Thoracic aorta (tissue), 2 donors: Measurements from ENCODE around the gene HGD. TPM values are rescaled to one million over a fixed set of nuclear protein-coding genes. Genes with fewer than 3 reads are reported as not detected.

ENCODE experiments used
- ATAC-seq: fragments of 150-250 bp; one replicate; pipeline ENCODE4 v1.8.0; 2017; ENCODE audit warnings: low read depth; ENCODE audit not compliant: insufficient number of reproducible peaks, low FRiP score
- DNase-seq: peaks from one replicate; pipeline ENCODE4 v3.0.0-alpha.2; 2020; ENCODE audit warnings: low spot score
- H3K27ac ChIP-seq, 2 donors: fragments of 200-600 bp; sonication (generic); 1 replicate in 1 of 2; 2 replicates in 1 of 2; pipeline ENCODE4 v1.5.1; 2016; ENCODE audit warnings: mild to moderate bottlenecking in 2 of 2, moderate library complexity in 2 of 2
- H3K27me3 ChIP-seq: fragments of 200-600 bp; sonication (generic); replicated peaks from 2 replicates; pipeline ENCODE4 v1.6.0; 2016; ENCODE audit warnings: mild to moderate bottlenecking; ENCODE audit not compliant: insufficient read depth
- H3K36me3 ChIP-seq: fragments of 200-600 bp; sonication (generic); one replicate; pipeline ENCODE4 v1.5.1; 2016
- H3K4me1 ChIP-seq, 2 donors: fragments of 200-600 bp; sonication (generic); 1 replicate in 1 of 2; 2 replicates in 1 of 2; pipeline versions ENCODE4 v1.5.1 to v1.6.0; 2016; ENCODE audit warnings: low read depth in 2 of 2, mild to moderate bottlenecking in 1 of 2; ENCODE audit not compliant: control insufficient read depth in 1 of 2
- H3K4me3 ChIP-seq: fragments of 200-600 bp; sonication (generic); 2 replicates; pipeline ENCODE4 v1.5.1; 2016; ENCODE audit warnings: mild to moderate bottlenecking
- H3K9me3 ChIP-seq: fragments of 200-600 bp; sonication (generic); 2 replicates; pipeline ENCODE4 v1.5.1; 2016
- CTCF ChIP-seq: fragments of 200-600 bp; sonication (generic); IDR thresholded peaks from one replicate; pipeline ENCODE4 v1.5.1; 2019; ENCODE audit warnings: antibody characterized with exemption
- total RNA-seq, 2 donors: library from RNA; depleted of rRNA; stranded (reverse); fragments of >200 nt; gene quantifications; one replicate each; pipeline versions ENCODE4 v1.1.0 to v1.2.3, GENCODE V29; 2016

The HGD gene
- total RNA-seq, 2 donors from 2014 or later, result 0.14 TPM; not detected in 1

GRCh38 chr3:120693439-120694171, 11.6 kb upstream of the HGD start:
- DNase-seq (no peak), ATAC-seq (no peak)
- H3K36me3 ChIP-seq, result peaks cover 12% of the 10 kb centered on the region
- H3K4me1 ChIP-seq, result no peaks in the 10 kb centered on the region
- TF ChIP-seq CTCF, result no peak
- H3K27ac ChIP-seq, result no peak overlapping the region
- H3K4me3 ChIP-seq, result no peak overlapping the region
- H3K27me3 ChIP-seq, result no peaks in the 10 kb centered on the region
- no peaks in the 10 kb centered on the region for H3K9me3 ChIP-seq

- Histone ChIP-seq H3K4me3 (no peak overlapping the region), H3K9me3 (no peaks in the 10 kb centered on the region), H3K36me3 (peaks cover 4% of the 10 kb centered on the region), H3K27me3 (no peaks in the 10 kb centered on the region), H3K4me1 (no peaks in the 10 kb centered on the region), H3K27ac (no peak overlapping the region)
- DNase-seq (no peak), ATAC-seq (no peak)
- TF ChIP-seq CTCF, result no peak
Measured at GRCh38 chr3:120689395-120689794, 7.4 kb upstream of the HGD start.

- no peaks in the 10 kb centered on the region for H3K4me1 ChIP-seq
- no peaks in the 10 kb centered on the region for H3K27me3 ChIP-seq
- H3K4me3 ChIP-seq, result no peak overlapping the region
- no peaks in the 10 kb centered on the region for H3K9me3 ChIP-seq
- TF ChIP-seq CTCF, result no peak
- H3K27ac ChIP-seq, result no peak overlapping the region
- DNase-seq (no peak), ATAC-seq (no peak)
- peaks cover 4% of the 10 kb centered on the region for H3K36me3 ChIP-seq
Measured at GRCh38 chr3:120688121-120688520, 6.1 kb upstream of the HGD start.

- H3K4me1 ChIP-seq, result no peaks in the 10 kb centered on the region
- no peak for DNase-seq
- H3K36me3 ChIP-seq, result no peaks in the 10 kb centered on the region
- no peaks in the 10 kb centered on the region for H3K27me3 ChIP-seq
- no peaks in the 10 kb centered on the region for H3K9me3 ChIP-seq
- TF ChIP-seq CTCF, result no peak
- no peak for ATAC-seq
- H3K4me3 ChIP-seq, result no peak overlapping the region
- H3K27ac ChIP-seq, result no peak overlapping the region
Measured at GRCh38 chr3:120685411-120685810, 3.4 kb upstream of the HGD start.

- no peak for ATAC-seq
- H3K4me1 ChIP-seq, result no peaks in the 10 kb centered on the region
- no peak for DNase-seq
- H3K36me3 ChIP-seq, result no peaks in the 10 kb centered on the region
- no peaks in the 10 kb centered on the region for H3K27me3 ChIP-seq
- H3K27ac ChIP-seq, result no peak overlapping the region
- no peaks in the 10 kb centered on the region for H3K9me3 ChIP-seq
- TF ChIP-seq CTCF, result no peak
- H3K4me3 ChIP-seq, result no peak overlapping the region
Measured at GRCh38 chr3:120684896-120685295, 2.9 kb upstream of the HGD start.
